DLD1 (cell line): Measurements from ENCODE around the gene TSHZ2.

ENCODE experiments used
- in situ Hi-C: cut with HindIII; loops from 2 replicates; pipeline ENCODE4 v1.10.0; 2017; ENCODE audit warnings: low sequenced_read_pairs

Gene TSHZ2

GRCh38 chr20:53124075-53124551, 152.0 kb downstream of the TSHZ2 start:
- in situ Hi-C loops, result no loop called here

- in situ Hi-C loops, result no loop called here
Observed at GRCh38 chr20:53124803-53125202, 152.6 kb downstream of the TSHZ2 start.

GRCh38 chr20:53126185-53126584, 154.0 kb downstream of the TSHZ2 start:
- in situ Hi-C loops, result no loop called here

GRCh38 chr20:53127027-53127426, 154.9 kb downstream of the TSHZ2 start:
- in situ Hi-C loops, result no loop called here

- in situ Hi-C loops, result no loop called here
Observed at GRCh38 chr20:53128004-53128403, 155.8 kb downstream of the TSHZ2 start.

GRCh38 chr20:53129563-53129962, 157.4 kb downstream of the TSHZ2 start:
- in situ Hi-C loops, result no loop called here

- in situ Hi-C loops, result no loop called here
Observed at GRCh38 chr20:53130795-53131194, 158.6 kb downstream of the TSHZ2 start.

GRCh38 chr20:53133125-53133524, 161.0 kb downstream of the TSHZ2 start:
- in situ Hi-C loops, result no loop called here

- in situ Hi-C loops, result no loop called here
Observed at GRCh38 chr20:53133628-53134027, 161.5 kb downstream of the TSHZ2 start.

- in situ Hi-C loops, result no loop called here
Observed at GRCh38 chr20:53136473-53136872, 164.3 kb downstream of the TSHZ2 start.

- in situ Hi-C loops, result no loop called here
Observed at GRCh38 chr20:53138454-53139262, 166.5 kb downstream of the TSHZ2 start.

GRCh38 chr20:53141201-53142050, 169.3 kb downstream of the TSHZ2 start:
- in situ Hi-C loops, result no loop called here

GRCh38 chr20:53142225-53143127, 170.3 kb downstream of the TSHZ2 start:
- in situ Hi-C loops, result no loop called here

- in situ Hi-C loops, result no loop called here
Observed at GRCh38 chr20:53146201-53146891, 174.2 kb downstream of the TSHZ2 start.

- in situ Hi-C loops, result no loop called here
Observed at GRCh38 chr20:53148771-53149147, 176.6 kb downstream of the TSHZ2 start.

- in situ Hi-C loops, result no loop called here
Observed at GRCh38 chr20:53149148-53149889, 177.2 kb downstream of the TSHZ2 start.

GRCh38 chr20:53149890-53150205, 177.7 kb downstream of the TSHZ2 start:
- in situ Hi-C loops, result no loop called here

GRCh38 chr20:53150532-53150931, 178.4 kb downstream of the TSHZ2 start:
- in situ Hi-C loops, result no loop called here

- in situ Hi-C loops, result no loop called here
Observed at GRCh38 chr20:53152228-53152627, 180.1 kb downstream of the TSHZ2 start.

- in situ Hi-C loops, result no loop called here
Observed at GRCh38 chr20:53154540-53154939, 182.4 kb downstream of the TSHZ2 start.
